ENCODE results near the gene MCF2L.

- no peak for TF ChIP-seq CTCF (IDR thresholded peaks at IDR 0.05; ENCODE audit: insufficient read depth, low read length)
- TF ChIP-seq REST (IDR thresholded peaks at IDR 0.05; ENCODE audit: insufficient replicate concordance, low read depth) = no peak
Observed at GRCh38 chr13:112958127-112958989, 10.7 kb upstream of the MCF2L start.

All from HL-60 (cell line).